H1 (cell line): ENCODE data around the gene MGST3. TPM values are rescaled to one million over a fixed set of nuclear protein-coding genes. Genes with fewer than 3 reads are reported as not detected.

ENCODE experiments used
- CTCF ChIA-PET: fragments of 300-600 bp; sonication (Branson Sonifier 250); formaldehyde crosslinking; loops from one replicate; lab custom pipeline; 2021; ENCODE audit not compliant: partially characterized antibody; lab: Charles Lee
- POLR2A ChIA-PET: fragments of 300-600 bp; sonication (Branson Sonifier 250); formaldehyde crosslinking; loops from one replicate; lab custom pipeline; 2021; ENCODE audit warnings: inconsistent platforms; ENCODE audit not compliant: partially characterized antibody; lab: Charles Lee
- DNase-seq, 2 experiments: peaks; one replicate each; pipeline versions ENCODE4 v3.0.0 to v3.0.0-alpha.2; 2010 to 2022; ENCODE audit warnings: low spot score in 2 of 2, low read depth in 1 of 2, mixed read lengths in 1 of 2
- FAIRE-seq: peaks from 2 replicates; lab custom pipeline; 2011; peaks lifted over from hg19 to GRCh38; lab: Jason Lieb, UNC
- H2AFZ ChIP-seq: 2 replicates; pipeline ENCODE4 v1.8.1; 2012; ENCODE audit warnings: low read length, inconsistent platforms
- H2AK5ac ChIP-seq: 2 replicates; pipeline ENCODE4 v1.6.1; 2013; ENCODE audit warnings: low read depth, low read length
- H2BK120ac ChIP-seq: replicated peaks from 2 replicates; pipeline ENCODE3; 2013; ENCODE audit warnings: low read depth, low read length, inconsistent platforms
- H2BK12ac ChIP-seq: 2 replicates; pipeline ENCODE4 v1.6.1; 2013; ENCODE audit warnings: low read depth, low read length
- H2BK15ac ChIP-seq: 2 replicates; pipeline ENCODE4 v1.6.1; 2013; ENCODE audit warnings: low read length
- H2BK20ac ChIP-seq: 2 replicates; pipeline ENCODE4 v1.6.1; 2013; ENCODE audit warnings: low read length
- H2BK5ac ChIP-seq: 2 replicates; pipeline ENCODE4 v1.6.1; 2013; ENCODE audit warnings: low read depth, low read length
- H3K14ac ChIP-seq: 2 replicates; pipeline ENCODE4 v1.6.1; 2013; ENCODE audit warnings: inconsistent platforms; ENCODE audit not compliant: insufficient read length
- H3K18ac ChIP-seq: 2 replicates; pipeline ENCODE4 v1.6.1; 2013; ENCODE audit warnings: low read length; ENCODE audit errors: extremely low read depth
- H3K23ac ChIP-seq: 2 replicates; pipeline ENCODE4 v1.6.1; 2013; ENCODE audit warnings: inconsistent platforms; ENCODE audit not compliant: insufficient read length
- H3K23me2 ChIP-seq: 2 replicates; pipeline ENCODE4 v1.6.1; 2013; ENCODE audit warnings: low read depth, low read length
- H3K27ac ChIP-seq: 2 replicates; pipeline ENCODE4 v1.6.1; 2011; ENCODE audit warnings: low read depth, low read length, inconsistent platforms
- H3K27me3 ChIP-seq, 4 experiments: replicated peaks in 1 of 4; 1 replicate in 1 of 4; 2 replicates in 3 of 4; pipeline versions ENCODE4 v1.6.1 to v1.8.1; 2011 to 2013; ENCODE audit warnings: low read length in 3 of 4, mild to moderate bottlenecking in 3 of 4, inconsistent platforms in 2 of 4, mixed read lengths in 2 of 4, moderate library complexity in 1 of 4; ENCODE audit not compliant: control insufficient read depth in 3 of 4, insufficient read depth in 3 of 4; ENCODE audit errors: extremely low read depth in 1 of 4
- H3K36me3 ChIP-seq, 4 experiments: 2 replicates each; pipeline versions ENCODE4 v1.6.1 to v1.8.1; 2011 to 2013; ENCODE audit warnings: mild to moderate bottlenecking in 4 of 4, low read length in 3 of 4, moderate library complexity in 2 of 4, control low read depth in 1 of 4, inconsistent platforms in 1 of 4; ENCODE audit not compliant: insufficient read depth in 4 of 4, control insufficient read depth in 2 of 4
- H3K4ac ChIP-seq: replicated peaks from 2 replicates; pipeline ENCODE3; 2013; ENCODE audit warnings: low read length, low read depth, mixed read lengths, inconsistent platforms; ENCODE audit not compliant: insufficient read length
- H3K4me1 ChIP-seq, 4 experiments: replicated peaks in 1 of 4; 1 replicate in 1 of 4; 2 replicates in 3 of 4; pipeline versions ENCODE4 v1.6.1 to v1.8.1; 2011 to 2013; ENCODE audit warnings: low read length in 3 of 4, inconsistent platforms in 2 of 4, mixed read lengths in 1 of 4; ENCODE audit not compliant: insufficient read depth in 4 of 4, control insufficient read depth in 3 of 4
- H3K4me2 ChIP-seq, 2 experiments: 2 replicates each; pipeline versions ENCODE4 v1.6.1 to v1.8.1; 2011 to 2013; ENCODE audit warnings: low read depth in 2 of 2, low read length in 2 of 2, control low read depth in 1 of 2, inconsistent platforms in 1 of 2, mild to moderate bottlenecking in 1 of 2; ENCODE audit not compliant: insufficient read depth in 1 of 2
- H3K4me3 ChIP-seq, 4 experiments: fragments of 200-600, 300-600 bp in 1 of 4; sonication (generic), shearing (Covaris generic), sonication (Bioruptor Twin) in 1 of 4; 2 replicates each; pipeline versions ENCODE4 v1.5.1 to v1.8.1; 2011 to 2016; ENCODE audit warnings: low read length in 4 of 4, low read depth in 3 of 4, control low read depth in 2 of 4, inconsistent platforms in 2 of 4, mild to moderate bottlenecking in 2 of 4, mixed read lengths in 1 of 4, moderate library complexity in 1 of 4; ENCODE audit not compliant: insufficient read depth in 2 of 4; ENCODE audit errors: extremely low read depth in 1 of 4
- H3K56ac ChIP-seq: replicated peaks from 2 replicates; pipeline ENCODE3; 2013; ENCODE audit warnings: low read depth, mild to moderate bottlenecking, mixed read lengths, low read length, inconsistent platforms; ENCODE audit not compliant: insufficient read length
- H3K79me1 ChIP-seq: 2 replicates; pipeline ENCODE4 v1.6.1; 2013; ENCODE audit warnings: low read depth, low read length, control low read depth
- H3K79me2 ChIP-seq, 2 experiments: 2 replicates each; pipeline versions ENCODE4 v1.6.1 to v1.8.1; 2012 to 2013; ENCODE audit warnings: low read length in 2 of 2, mild to moderate bottlenecking in 2 of 2, inconsistent platforms in 1 of 2; ENCODE audit not compliant: insufficient read depth in 2 of 2, control insufficient read depth in 1 of 2
- H3K9ac ChIP-seq, 4 experiments: replicated peaks in 1 of 4; 1 replicate in 1 of 4; 2 replicates in 3 of 4; pipeline versions ENCODE4 v1.6.1 to v1.8.1; 2011 to 2013; ENCODE audit warnings: low read depth in 3 of 4, low read length in 3 of 4, control low read depth in 2 of 4, mild to moderate bottlenecking in 2 of 4, moderate library complexity in 2 of 4, inconsistent platforms in 1 of 4; ENCODE audit errors: extremely low read depth in 1 of 4
- H3K9me3 ChIP-seq, 2 experiments: 2 replicates each; pipeline versions ENCODE4 v1.6.1 to v1.8.1; 2012 to 2013; ENCODE audit warnings: mild to moderate bottlenecking in 2 of 2, moderate library complexity in 2 of 2, control low read depth in 1 of 2, inconsistent platforms in 1 of 2, low read depth in 1 of 2, low read length in 1 of 2, mixed read lengths in 1 of 2; ENCODE audit not compliant: insufficient read depth in 2 of 2
- H4K20me1 ChIP-seq, 2 experiments: replicated peaks in 1 of 2; 2 replicates each; pipeline versions ENCODE3 to v1.8.1; 2011 to 2013; ENCODE audit warnings: inconsistent platforms in 2 of 2, low read length in 2 of 2, mild to moderate bottlenecking in 1 of 2; ENCODE audit not compliant: insufficient read depth in 2 of 2, control insufficient read depth in 1 of 2
- H4K5ac ChIP-seq: 2 replicates; pipeline ENCODE4 v1.6.1; 2013; ENCODE audit warnings: low read length, low read depth, mixed read lengths, inconsistent platforms; ENCODE audit not compliant: insufficient read length
- H4K8ac ChIP-seq: 2 replicates; pipeline ENCODE4 v1.8.0; 2013; ENCODE audit warnings: mild to moderate bottlenecking, moderate library complexity, low read length, inconsistent platforms; ENCODE audit not compliant: insufficient read depth; ENCODE audit errors: extremely low read depth
- H4K91ac ChIP-seq: replicated peaks from 2 replicates; pipeline ENCODE3; 2013; ENCODE audit warnings: low read length, mixed read lengths, inconsistent platforms; ENCODE audit not compliant: insufficient read length
- CHD1 ChIP-seq: IDR thresholded peaks from 2 replicates; pipeline ENCODE4 v1.6.1; 2012; ENCODE audit warnings: low read depth, low read length, improper control_type of control experiment
- EZH2 ChIP-seq: fragments of 200-600 bp; sonication (generic); IDR thresholded peaks from 2 replicates; pipeline ENCODE4 v1.7.1; 2012; ENCODE audit warnings: low read depth, mild to moderate bottlenecking, moderate library complexity, low read length, inconsistent platforms; ENCODE audit not compliant: severe bottlenecking
- WGBS, 2 experiments: shearing (Covaris generic) in 1 of 2; methylation state at CpG; one replicate each; pipeline versions ENCODE4 v1.1.6 to v1.1.7; 2013 to 2015; ENCODE audit warnings: low lambda C conversion rate in 2 of 2, mixed read lengths in 2 of 2, inconsistent platforms in 1 of 2, low coverage in 1 of 2, missing lambda C conversion rate in 1 of 2; ENCODE audit not compliant: insufficient replicate concordance in 2 of 2, insufficient coverage in 1 of 2, insufficient read length in 1 of 2; ENCODE audit errors: extremely low coverage in 1 of 2, missing lambda C conversion rate in 1 of 2; 5-methylcytosine and 5-hydroxymethylcytosine counted together
- polyA plus RNA-seq, 7 experiments: library from polyadenylated mRNA; depleted of rRNA in 3 of 7; stranded (reverse) in 5 of 7; unstranded in 2 of 7; fragments of >200 nt in 5 of 7; fragments of 200-250 nt in 2 of 7; gene quantifications; 1 replicate in 5 of 7; 2 replicates in 1 of 7; 4 replicates in 1 of 7; pipeline versions ENCODE4 v1.2.1 to v1.2.3, GENCODE V29; 2011 to 2013; ENCODE audit warnings: missing spikeins in 2 of 7, mixed read lengths in 2 of 7
- total RNA-seq: library from RNA; stranded (reverse); fragmentation: NEBNext Ultra II Directional; extraction: Animal tissue kit (Norgen Biotek cat#: 25700); gene quantifications from 2 replicates; pipeline ENCODE4 v1.2.1, GENCODE V29; 2021

Gene MGST3
- total and polyA plus RNA-seq, 2 of the 8 experiments (the other 6 are each of a cell fraction or from before 2014, with no cell fraction given) = 124 to 257 TPM

DNA sequence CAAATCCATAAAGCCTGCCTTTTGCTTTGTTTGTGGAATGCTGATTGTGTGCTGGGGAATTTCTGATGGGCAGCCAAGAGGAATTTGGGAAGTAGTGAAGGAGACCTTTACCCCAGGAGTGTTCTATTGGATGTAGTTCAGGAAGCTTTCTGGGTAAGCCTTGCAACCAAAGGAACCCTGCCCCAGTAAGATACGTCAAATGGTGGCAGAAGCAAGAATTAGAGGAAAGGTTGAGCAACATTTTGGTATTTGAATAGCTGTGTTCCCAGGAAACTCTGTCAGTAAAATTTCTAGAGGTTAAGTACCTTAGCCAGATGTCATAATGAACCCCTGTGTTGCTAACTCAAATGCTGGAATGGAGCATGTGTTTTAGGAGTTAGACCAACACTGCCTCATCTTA, 6.4 kb downstream of the MGST3 start:
- Histone ChIP-seq H2BK5ac (no peak overlapping the region), H4K8ac (no peak overlapping the region), H2BK15ac (no peak overlapping the region), H3K36me3 (no peaks in the 10 kb centered on the region; a peak in 1 of 8 replicates), H2BK12ac (no peak overlapping the region), H3K14ac (no peak overlapping the region), H2BK20ac (no peak overlapping the region), H2BK120ac (no peak overlapping the region), H3K18ac (no peak overlapping the region), H3K9me3 (no peaks in the 10 kb centered on the region), H3K23ac (no peak overlapping the region), H2AK5ac (no peak overlapping the region), H3K27me3 (no peaks in the 10 kb centered on the region), H3K79me1 (no peaks in the 10 kb centered on the region; the same call in 1 of the 2 replicates)
- CTCF ChIA-PET = interaction anchor here (0.6 to 4.7 kb wide), 9 partner anchors 9 to 1179 kb away, joined by 3 to 18 read pairs (median 5); no protein-coding TSS in a partner anchor
- TF ChIP-seq EZH2 (no peak), CHD1 (no peak)
- TF ChIP-seq, all 59 proteins: peak for 0
- no peak overlapping the region for H3K9ac ChIP-seq
- no peak overlapping the region for H4K91ac ChIP-seq
- H3K56ac ChIP-seq = no peak overlapping the region
- POLR2A ChIA-PET = no interaction called here
- DNase-seq = no peak
- no peaks in the 10 kb centered on the region for H4K20me1 ChIP-seq
- H3K4me3 ChIP-seq = no peak overlapping the region
- no peak overlapping the region for H4K5ac ChIP-seq
- FAIRE-seq = no peak
- H3K4me1 ChIP-seq = peaks cover 3 to 17% (median 4%) of the 10 kb centered on the region in 4 experiments; a peak in 4 of 7 replicates
- H3K79me2 ChIP-seq = peaks cover 0 to 36% of the 10 kb centered on the region in 2 experiments; a peak in 2 of 4 replicates
- no peak overlapping the region for H3K4me2 ChIP-seq
- no peak overlapping the region for H3K27ac ChIP-seq
- no peaks in the 10 kb centered on the region for H3K23me2 ChIP-seq
- 70% methylated on average over 1 of the region's 1 CpG; no CpG with 5 or more reads in 1 of the 2 experiments for WGBS, 2 experiments
- H2AFZ ChIP-seq = no peak overlapping the region
- H3K4ac ChIP-seq = no peak overlapping the region
